SK-N-SH treated with all-trans-retinoic acid at 6 μM for 48 hours (cell line): ENCODE results near the gene NAV3.

Experiments
- ATAC-seq: fragments of 200-7000 bp; cut with Tn5 transposase; 3 replicates; pipeline ENCODE4 v1.9.1; 2020; ENCODE audit warnings: mild to moderate bottlenecking, moderate library complexity
- ARNTL ChIP-seq: fragments of 450-650 bp; formaldehyde crosslinking; IDR thresholded peaks from 2 replicates; pipeline ENCODE4 v1.5.0; 2020; ENCODE audit warnings: low read depth, mild to moderate bottlenecking, moderate library complexity, borderline replicate concordance
- BACH2 ChIP-seq: fragments of 250-450 bp; sonication (Bioruptor Pico); IDR thresholded peaks from 2 replicates; pipeline ENCODE4 v1.9.0; 2021; ENCODE audit warnings: mild to moderate bottlenecking, borderline replicate concordance
- CSRNP3 ChIP-seq: fragments of 250-450 bp; sonication (Bioruptor Pico); IDR thresholded peaks from 2 replicates; pipeline ENCODE4 v1.5.1; 2021; ENCODE audit warnings: mild to moderate bottlenecking, moderate library complexity
- ESRRG ChIP-seq: fragments of 250-450 bp; sonication (Bioruptor Pico); IDR thresholded peaks from 2 replicates; pipeline ENCODE4 v1.6.1; 2021; ENCODE audit warnings: mild to moderate bottlenecking
- GLIS3 ChIP-seq: fragments of 250-450 bp; sonication (Bioruptor Pico); IDR thresholded peaks from 2 replicates; pipeline ENCODE4 v1.5.0; 2020; ENCODE audit warnings: mild to moderate bottlenecking, moderate library complexity
- ISL1 ChIP-seq: fragments of 250-450 bp; sonication (Bioruptor Pico); IDR thresholded peaks from 2 replicates; pipeline ENCODE4 v2.1.2; 2022; ENCODE audit warnings: mild to moderate bottlenecking, moderate library complexity
- OSR1 ChIP-seq: fragments of 250-450 bp; sonication (Bioruptor Pico); IDR thresholded peaks from 2 replicates; pipeline ENCODE4 v1.8.0; 2022; ENCODE audit warnings: moderate library complexity, mild to moderate bottlenecking, inconsistent platforms
- PATZ1 ChIP-seq: fragments of 250-450 bp; sonication (Bioruptor Pico); IDR thresholded peaks from 2 replicates; pipeline ENCODE4 v1.8.0; 2020; ENCODE audit warnings: mild to moderate bottlenecking, moderate library complexity, borderline replicate concordance
- POU6F1 ChIP-seq: fragments of 250-450 bp; sonication (Bioruptor Pico); IDR thresholded peaks from 2 replicates; pipeline ENCODE4 v1.8.0; 2021; ENCODE audit warnings: low read depth, mild to moderate bottlenecking, moderate library complexity, borderline replicate concordance
- PPARA ChIP-seq: fragments of 250-450 bp; sonication (Bioruptor Pico); IDR thresholded peaks from 2 replicates; pipeline ENCODE4 v1.5.0; 2020; ENCODE audit warnings: mild to moderate bottlenecking, borderline replicate concordance
- RARB ChIP-seq: fragments of 250-450 bp; sonication (Bioruptor Pico); IDR thresholded peaks from 2 replicates; pipeline ENCODE4 v1.8.0; 2021; ENCODE audit warnings: mild to moderate bottlenecking, moderate library complexity
- TCF4 ChIP-seq: fragments of 250-450 bp; sonication (Bioruptor Pico); IDR thresholded peaks from 2 replicates; pipeline ENCODE4 v1.8.0; 2021; ENCODE audit warnings: mild to moderate bottlenecking, moderate library complexity, borderline replicate concordance
- TOX ChIP-seq: fragments of 250-450 bp; sonication (Bioruptor Pico); IDR thresholded peaks from 2 replicates; pipeline ENCODE4 v1.8.0; 2021; ENCODE audit warnings: mild to moderate bottlenecking, moderate library complexity, borderline replicate concordance
- ZFP3 ChIP-seq: fragments of 250-450 bp; sonication (Bioruptor Pico); IDR thresholded peaks from 2 replicates; pipeline ENCODE4 v1.5.0; 2020; ENCODE audit warnings: mild to moderate bottlenecking, moderate library complexity
- ZFP30 ChIP-seq: fragments of 450-650 bp; formaldehyde crosslinking; IDR thresholded peaks from 2 replicates; pipeline ENCODE4 v1.5.0; 2022; ENCODE audit warnings: mild to moderate bottlenecking, moderate library complexity
- ZNF565 ChIP-seq: fragments of 450-650 bp; formaldehyde crosslinking; conservative IDR thresholded peaks from 2 replicates; pipeline ENCODE4 v1.5.0; 2020; ENCODE audit warnings: low read depth, mild to moderate bottlenecking, moderate library complexity
- ZNF70 ChIP-seq: fragments of 450-650 bp; formaldehyde crosslinking; IDR thresholded peaks from 2 replicates; pipeline ENCODE4 v1.5.0; 2020; ENCODE audit warnings: mild to moderate bottlenecking, moderate library complexity
- ZNF8 ChIP-seq: fragments of 450-650 bp; formaldehyde crosslinking; IDR thresholded peaks from 2 replicates; pipeline ENCODE4 v1.5.0; 2020; ENCODE audit warnings: mild to moderate bottlenecking, moderate library complexity

NAV3 gene

GRCh38 chr12:78096909-78097597 is 266.4 kb downstream of the NAV3 start:
- TF ChIP-seq TOX (CRISPR knock-in tag) (no peak), BACH2 (CRISPR knock-in tag) (no peak), ISL1 (CRISPR knock-in tag) (peak; percentile 80), CSRNP3 (CRISPR knock-in tag) (peak; percentile 13; the same call in 1 of the 2 replicates)
- peak; percentile 93 for ATAC-seq

GRCh38 chr12:78099806-78100205 is 269.1 kb downstream of the NAV3 start:
- no peak for TF ChIP-seq TOX (CRISPR knock-in tag)
- no peak for TF ChIP-seq CSRNP3 (CRISPR knock-in tag)
- no peak for TF ChIP-seq ZNF565
- no peak for TF ChIP-seq POU6F1
- no peak for TF ChIP-seq ZFP3 (CRISPR knock-in tag)
- no peak for TF ChIP-seq TCF4
- no peak for ATAC-seq

- no peak for ATAC-seq
These were observed 270.6 kb downstream of the NAV3 start for GRCh38 chr12:78101113-78101876.

More at GRCh38 chr12:78101113-78101876, 270.6 kb downstream of the NAV3 start:
- TF ChIP-seq ESRRG (CRISPR knock-in tag) (no peak), ZNF8 (CRISPR knock-in tag) (no peak), TCF4 (no peak), RARB (CRISPR knock-in tag) (no peak), POU6F1 (no peak), ZNF70 (no peak), TOX (CRISPR knock-in tag) (no peak), ZFP30 (CRISPR knock-in tag) (no peak), GLIS3 (no peak), CSRNP3 (CRISPR knock-in tag) (no peak), ZFP3 (CRISPR knock-in tag) (no peak), OSR1 (CRISPR knock-in tag) (no peak), ISL1 (CRISPR knock-in tag) (no peak), ARNTL (CRISPR knock-in tag) (no peak), PPARA (CRISPR knock-in tag) (no peak), PATZ1 (CRISPR knock-in tag) (no peak), BACH2 (CRISPR knock-in tag) (no peak)
